Effector CD4-positive, alpha-beta T cell (primary cell): ENCODE data around the gene ALPK1.
"Not testable (repeated sequence)": the region's sequence is repeated elsewhere in the genome, so short reads cannot be mapped to it uniquely, and the experiment has no call there.

Experiments used
- DNase-seq: peaks from one replicate; pipeline ENCODE4 v3.0.0-alpha.2; 2020

ALPK1 gene

GRCh38 chr4:112379306-112379705 lies 82.1 kb downstream of the ALPK1 start:
- no peak for DNase-seq

GRCh38 chr4:112381996-112382692 lies 85.0 kb downstream of the ALPK1 start:
- DNase-seq, result no peak

- DNase-seq, result no peak
Observed at GRCh38 chr4:112386071-112386470, 88.9 kb downstream of the ALPK1 start.

- no peak for DNase-seq
Observed at GRCh38 chr4:112402098-112402497, 104.9 kb downstream of the ALPK1 start.

- no peak for DNase-seq
Observed at GRCh38 chr4:112403101-112403945, 106.2 kb downstream of the ALPK1 start.

GRCh38 chr4:112410364-112410763 lies 113.2 kb downstream of the ALPK1 start:
- DNase-seq, result no peak

GRCh38 chr4:112410804-112411203 lies 113.6 kb downstream of the ALPK1 start:
- DNase-seq, result no peak

GRCh38 chr4:112411781-112412550 lies 114.8 kb downstream of the ALPK1 start:
- DNase-seq, result no peak

GRCh38 chr4:112416464-112416863 lies 119.3 kb downstream of the ALPK1 start:
- DNase-seq, result no peak

- DNase-seq, result no peak
Observed at GRCh38 chr4:112418092-112418491, 120.9 kb downstream of the ALPK1 start.

- no peak for DNase-seq
Observed at GRCh38 chr4:112421911-112422310, 124.7 kb downstream of the ALPK1 start.

- no peak for DNase-seq
Observed at GRCh38 chr4:112422644-112423043, 125.5 kb downstream of the ALPK1 start.

- DNase-seq, result no peak
Observed at GRCh38 chr4:112423591-112423990, 126.4 kb downstream of the ALPK1 start.

GRCh38 chr4:112425823-112426222 lies 128.7 kb downstream of the ALPK1 start:
- no peak for DNase-seq

- DNase-seq, result no peak
Observed at GRCh38 chr4:112426416-112426815, 129.2 kb downstream of the ALPK1 start.

GRCh38 chr4:112431158-112431557 lies 134.0 kb downstream of the ALPK1 start:
- DNase-seq, result no peak

GRCh38 chr4:112436987-112437386 lies 139.8 kb downstream of the ALPK1 start:
- no peak for DNase-seq

- DNase-seq, result not testable (repeated sequence)
Observed at GRCh38 chr4:112442226-112442625, 145.1 kb downstream of the ALPK1 start.

- DNase-seq, result no peak
Observed at GRCh38 chr4:112448306-112449132, 151.3 kb downstream of the ALPK1 start.

- DNase-seq, result no peak
Observed at GRCh38 chr4:112449708-112450107, 152.5 kb downstream of the ALPK1 start.

GRCh38 chr4:112451104-112451503 lies 153.9 kb downstream of the ALPK1 start:
- no peak for DNase-seq

- no peak for DNase-seq
Observed at GRCh38 chr4:112451831-112452230, 154.7 kb downstream of the ALPK1 start.

- no peak for DNase-seq
Observed at GRCh38 chr4:112453321-112453720, 156.2 kb downstream of the ALPK1 start.
